K562 (cell line): Measurements from ENCODE around the gene LAGE3. TPM values are rescaled to one million over a fixed set of nuclear protein-coding genes. Genes with fewer than 3 reads are reported as not detected.

Experiments used
- BCL6 ChIP-seq: fragments of 250-450 bp; sonication (Bioruptor Pico); IDR thresholded peaks from 2 replicates; pipeline ENCODE4 v1.4.0; 2020
- DNMT1 ChIP-seq: fragments of 450-650 bp; IDR thresholded peaks from 2 replicates; pipeline ENCODE4 v1.6.1; 2016; ENCODE audit warnings: antibody characterized with exemption, mild to moderate bottlenecking
- GABPB2 ChIP-seq: fragments of 250-450 bp; sonication (Bioruptor Pico); conservative IDR thresholded peaks from 2 replicates; pipeline ENCODE4 v1.5.1; 2021; ENCODE audit warnings: mild to moderate bottlenecking
- HNRNPL ChIP-seq: fragments of 200-400 bp; formaldehyde crosslinking; IDR thresholded peaks from 2 replicates; pipeline ENCODE4 v1.6.1; 2017; ENCODE audit warnings: low read depth, mild to moderate bottlenecking, low read length
- JUND ChIP-seq, 2 experiments: IDR thresholded peaks; 2 replicates in 1 of 2; 3 replicates in 1 of 2; pipeline ENCODE4 v1.6.1; 2011; ENCODE audit warnings: borderline replicate concordance in 2 of 2, low read depth in 2 of 2, low read length in 2 of 2, improper control_type of control experiment in 1 of 2, missing biosample characterization in 1 of 2, missing genetic modification characterization in 1 of 2, missing genetic modification reagents in 1 of 2
- MAZ ChIP-seq, 2 experiments: fragments of 450-650 bp in 1 of 2; sonication (generic) in 1 of 2; formaldehyde crosslinking; IDR thresholded peaks in 1 of 2; conservative IDR thresholded peaks in 1 of 2; 2 replicates each; pipeline versions ENCODE4 v1.4.0 to v1.5.0; 2020; ENCODE audit warnings: mild to moderate bottlenecking in 1 of 2, missing genetic modification reagents in 1 of 2
- NFXL1 ChIP-seq: fragments of 450-650 bp; formaldehyde crosslinking; IDR thresholded peaks from 2 replicates; pipeline ENCODE4 v1.4.0; 2021; ENCODE audit warnings: mild to moderate bottlenecking
- NR4A1 ChIP-seq, 2 experiments: fragments of 250-450 bp in 1 of 2; fragments of 450-650 bp in 1 of 2; sonication (Bioruptor Pico) in 1 of 2; IDR thresholded peaks; 2 replicates each; pipeline versions ENCODE4 v1.4.0 to v1.6.1; 2016 to 2020; ENCODE audit warnings: mild to moderate bottlenecking in 2 of 2, missing compliant biosample characterization in 1 of 2, missing genetic modification characterization in 1 of 2, moderate library complexity in 1 of 2
- RBBP5 ChIP-seq: fragments of 200-600 bp; sonication (generic); IDR thresholded peaks from 2 replicates; pipeline ENCODE4 v1.6.1; 2012; ENCODE audit warnings: borderline replicate concordance, mild to moderate bottlenecking, low read length, control low read depth, inconsistent platforms; ENCODE audit not compliant: insufficient read depth, poor library complexity, severe bottlenecking
- SAFB ChIP-seq: fragments of 200-400 bp; formaldehyde crosslinking; IDR thresholded peaks from 2 replicates; pipeline ENCODE4 v1.6.1; 2017; ENCODE audit warnings: low read depth, low read length, borderline replicate concordance
- SAP30 ChIP-seq: fragments of 200-600 bp; sonication (generic); IDR thresholded peaks from 2 replicates; pipeline ENCODE4 v1.6.1; 2012; ENCODE audit warnings: borderline replicate concordance, low read depth, mild to moderate bottlenecking, moderate library complexity, low read length, control low read depth, inconsistent platforms; ENCODE audit not compliant: insufficient read depth, poor library complexity, severe bottlenecking
- STAT5B ChIP-seq: fragments of 250-450 bp; sonication (Bioruptor Pico); IDR thresholded peaks from 2 replicates; pipeline ENCODE4 v1.8.0; 2021; ENCODE audit warnings: mild to moderate bottlenecking, inconsistent platforms
- TGIF2 ChIP-seq: sonication (generic); formaldehyde crosslinking; IDR thresholded peaks from 2 replicates; pipeline ENCODE4 v1.8.1; 2022; ENCODE audit warnings: mild to moderate bottlenecking, missing genetic modification reagents, moderate library complexity
- ZBTB8A ChIP-seq: fragments of 450-650 bp; IDR thresholded peaks from 2 replicates; pipeline ENCODE4 v1.6.1; 2018; ENCODE audit warnings: mild to moderate bottlenecking, moderate library complexity; ENCODE audit not compliant: partially characterized antibody
- ZNF140 ChIP-seq: fragments of 250-450 bp; sonication (Bioruptor Pico); IDR thresholded peaks from 2 replicates; pipeline ENCODE4 v1.8.0; 2021; ENCODE audit warnings: moderate library complexity, mild to moderate bottlenecking, inconsistent platforms
- ZNF384 ChIP-seq: IDR thresholded peaks from 2 replicates; pipeline ENCODE4 v1.6.1; 2012; ENCODE audit warnings: low read depth, low read length, improper control_type of control experiment
- ZNF644 ChIP-seq: fragments of 200-800 bp; sonication (Bioruptor generic); IDR thresholded peaks from 2 replicates; pipeline ENCODE4 v1.6.1; 2016; ENCODE audit warnings: low read depth, missing genetic modification characterization, missing compliant biosample characterization
- ZNF780A ChIP-seq: fragments of 250-450 bp; sonication (Bioruptor Pico); IDR thresholded peaks from 2 replicates; pipeline ENCODE4 v1.5.0; 2021; ENCODE audit warnings: mild to moderate bottlenecking
- ZNF79 ChIP-seq: fragments of 250-450 bp; sonication (Bioruptor Pico); IDR thresholded peaks from 2 replicates; pipeline ENCODE4 v1.4.0; 2020; ENCODE audit warnings: low read depth, mild to moderate bottlenecking, moderate library complexity
- polyA plus RNA-seq, 8 experiments: library from polyadenylated mRNA; depleted of rRNA in 4 of 8; stranded (reverse) in 5 of 8; unstranded in 3 of 8; fragments of >200 nt; fragmentation: Nextera tagmentation in 2 of 8; fragmentation: Illumina TruSeq in 1 of 8; extraction: Ambion mirVana in 2 of 8; extraction: Trizol in 1 of 8; gene quantifications; 2 replicates each; pipeline versions ENCODE4 v1.2.1 to v1.2.3, GENCODE V29; 2011 to 2014; ENCODE audit warnings: inconsistent platforms in 1 of 8, missing spikeins in 1 of 8
- total RNA-seq, 7 experiments: library from RNA; depleted of rRNA in 6 of 7; stranded (reverse); fragments of >200 nt in 6 of 7; fragmentation: Illumina TruSeq in 2 of 7; extraction: Trizol in 2 of 7; gene quantifications; 2 replicates each; pipeline versions ENCODE4 v1.2.1 to v1.2.3, GENCODE V29; 2011 to 2021; ENCODE audit warnings: low replicate concordance in 1 of 7
- TF ChIP-seq, protein P1 (sequence below): fragments of 450-650 bp; IDR thresholded peaks from 2 replicates; pipeline ENCODE4 v1.6.1; 2016
- TF ChIP-seq, protein P2 (sequence below): sonication (generic); formaldehyde crosslinking; IDR thresholded peaks from 2 replicates; pipeline ENCODE4 v1.8.0; 2023; ENCODE audit warnings: mild to moderate bottlenecking, missing genetic modification reagents
- TF ChIP-seq, protein P3 (sequence below): sonication (generic); formaldehyde crosslinking; IDR thresholded peaks from 2 replicates; pipeline ENCODE4 v1.8.0; 2022; ENCODE audit warnings: mild to moderate bottlenecking, missing genetic modification reagents, borderline replicate concordance

Gene LAGE3
- total and polyA plus RNA-seq, 9 of the 15 experiments (the other 6 are each of a cell fraction or from before 2014, with no cell fraction given), result 28.2 to 125 (median 35.8) TPM

DNA sequence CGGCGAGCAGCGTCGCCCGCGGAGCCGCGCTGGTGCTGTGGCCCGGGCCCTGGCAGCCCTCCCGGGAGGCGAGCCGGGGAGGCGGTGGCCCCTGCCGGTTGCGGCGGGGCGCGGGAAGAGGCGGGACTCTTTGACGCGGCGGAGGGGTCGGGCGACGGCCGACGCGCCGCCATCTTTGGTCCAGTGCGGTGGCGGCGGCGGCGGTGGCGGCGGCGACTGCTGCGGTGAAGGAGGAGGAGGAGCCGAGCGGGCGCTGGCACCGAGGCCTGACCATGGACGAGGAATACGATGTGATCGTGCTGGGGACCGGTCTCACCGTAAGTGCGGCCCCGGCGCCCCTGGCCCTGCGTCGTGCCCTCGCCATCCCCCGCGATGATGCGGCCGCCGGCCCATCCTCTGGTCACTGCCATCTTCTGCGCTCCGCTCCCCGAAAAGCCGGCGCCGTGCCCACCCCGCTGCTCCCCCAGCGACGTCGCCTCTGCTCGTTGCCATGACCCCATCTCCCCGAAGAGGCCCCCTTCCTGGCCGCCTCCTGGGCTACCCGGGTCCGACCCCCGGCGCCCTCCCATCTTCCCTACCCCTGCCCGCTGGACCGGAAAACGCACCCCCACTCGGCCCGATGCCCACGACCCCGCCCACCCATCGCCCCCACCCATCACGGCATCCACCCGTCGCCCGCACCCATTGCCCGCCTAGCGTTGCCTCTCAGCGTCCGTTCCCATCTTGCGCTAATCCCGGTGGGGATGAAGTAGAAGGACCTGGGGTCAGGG, 41.9 kb downstream of the LAGE3 start, which contains the start of gene GDI1 (continued):
- TF ChIP-seq HNRNPL (0 out of 2 replicates have a peak, but pooled peaks have one; percentile 39), MAZ (CRISPR knock-in tag; conservative IDR thresholded peaks at IDR 0.05 in 1 of 2, IDR thresholded peaks at IDR 0.05 in 1 of 2) (peak in 1 of 2 experiments; percentile 58; a peak in 1 of 4 replicates), JUND (IDR thresholded peaks at IDR 0.05; ENCODE audit: borderline replicate concordance, low read depth, low read length) (no peak), JUND (tag; IDR thresholded peaks at IDR 0.05; ENCODE audit: borderline replicate concordance, low read depth, low read length) (no peak), TGIF2 (no peak), ZNF644 (tag) (no peak), STAT5B (CRISPR knock-in tag) (no peak), ZNF384 (no peak), SAP30 (no peak), DNMT1 (no peak), SAFB (no peak), ZNF780A (no peak), GABPB2 (CRISPR knock-in tag) (no peak), BCL6 (CRISPR knock-in tag) (no peak), ZNF79 (CRISPR knock-in tag) (no peak), NFXL1 (CRISPR knock-in tag) (no peak), ZNF140 (CRISPR knock-in tag) (no peak), ZBTB8A (no peak), NR4A1 (CRISPR knock-in tag; IDR thresholded peaks at IDR 0.05) (no peak), NR4A1 (tag; IDR thresholded peaks at IDR 0.05) (no peak), RBBP5 (peak; percentile 50)
- TF ChIP-seq, protein P1, sequence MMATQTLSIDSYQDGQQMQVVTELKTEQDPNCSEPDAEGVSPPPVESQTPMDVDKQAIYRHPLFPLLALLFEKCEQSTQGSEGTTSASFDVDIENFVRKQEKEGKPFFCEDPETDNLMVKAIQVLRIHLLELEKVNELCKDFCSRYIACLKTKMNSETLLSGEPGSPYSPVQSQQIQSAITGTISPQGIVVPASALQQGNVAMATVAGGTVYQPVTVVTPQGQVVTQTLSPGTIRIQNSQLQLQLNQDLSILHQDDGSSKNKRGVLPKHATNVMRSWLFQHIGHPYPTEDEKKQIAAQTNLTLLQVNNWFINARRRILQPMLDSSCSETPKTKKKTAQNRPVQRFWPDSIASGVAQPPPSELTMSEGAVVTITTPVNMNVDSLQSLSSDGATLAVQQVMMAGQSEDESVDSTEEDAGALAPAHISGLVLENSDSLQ, result no peak
- TF ChIP-seq, protein P2, sequence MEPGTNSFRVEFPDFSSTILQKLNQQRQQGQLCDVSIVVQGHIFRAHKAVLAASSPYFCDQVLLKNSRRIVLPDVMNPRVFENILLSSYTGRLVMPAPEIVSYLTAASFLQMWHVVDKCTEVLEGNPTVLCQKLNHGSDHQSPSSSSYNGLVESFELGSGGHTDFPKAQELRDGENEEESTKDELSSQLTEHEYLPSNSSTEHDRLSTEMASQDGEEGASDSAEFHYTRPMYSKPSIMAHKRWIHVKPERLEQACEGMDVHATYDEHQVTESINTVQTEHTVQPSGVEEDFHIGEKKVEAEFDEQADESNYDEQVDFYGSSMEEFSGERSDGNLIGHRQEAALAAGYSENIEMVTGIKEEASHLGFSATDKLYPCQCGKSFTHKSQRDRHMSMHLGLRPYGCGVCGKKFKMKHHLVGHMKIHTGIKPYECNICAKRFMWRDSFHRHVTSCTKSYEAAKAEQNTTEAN (CRISPR knock-in tag), result no peak
- TF ChIP-seq, protein P3, sequence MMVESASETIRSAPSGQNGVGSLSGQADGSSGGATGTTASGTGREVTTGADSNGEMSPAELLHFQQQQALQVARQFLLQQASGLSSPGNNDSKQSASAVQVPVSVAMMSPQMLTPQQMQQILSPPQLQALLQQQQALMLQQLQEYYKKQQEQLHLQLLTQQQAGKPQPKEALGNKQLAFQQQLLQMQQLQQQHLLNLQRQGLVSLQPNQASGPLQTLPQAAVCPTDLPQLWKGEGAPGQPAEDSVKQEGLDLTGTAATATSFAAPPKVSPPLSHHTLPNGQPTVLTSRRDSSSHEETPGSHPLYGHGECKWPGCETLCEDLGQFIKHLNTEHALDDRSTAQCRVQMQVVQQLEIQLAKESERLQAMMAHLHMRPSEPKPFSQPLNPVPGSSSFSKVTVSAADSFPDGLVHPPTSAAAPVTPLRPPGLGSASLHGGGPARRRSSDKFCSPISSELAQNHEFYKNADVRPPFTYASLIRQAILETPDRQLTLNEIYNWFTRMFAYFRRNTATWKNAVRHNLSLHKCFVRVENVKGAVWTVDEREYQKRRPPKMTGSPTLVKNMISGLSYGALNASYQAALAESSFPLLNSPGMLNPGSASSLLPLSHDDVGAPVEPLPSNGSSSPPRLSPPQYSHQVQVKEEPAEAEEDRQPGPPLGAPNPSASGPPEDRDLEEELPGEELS (CRISPR knock-in tag), result no peak
